Loucy (cell line): ENCODE data around the gene STK39.

ENCODE experiments used
- CTCF ChIP-seq: fragments of 200-600 bp; sonication (generic); conservative IDR thresholded peaks from 2 replicates; pipeline ENCODE4 v1.5.1; 2014; ENCODE audit warnings: mild to moderate bottlenecking, antibody characterized with exemption, low read length
- EZH2phosphoT487 ChIP-seq: fragments of 200-600 bp; IDR thresholded peaks from 2 replicates; pipeline ENCODE4 v1.6.1; 2018; ENCODE audit warnings: antibody characterized with exemption, mild to moderate bottlenecking, moderate library complexity, borderline replicate concordance

- TF ChIP-seq CTCF (no peak), EZH2phosphoT487 (no peak)
Observed at GRCh38 chr2:168286535-168286934, 39.1 kb upstream of the STK39 start.
